Keratinocyte (primary cell): ENCODE measurements around the gene ITGB4. TPM values are rescaled to one million over a fixed set of nuclear protein-coding genes. Genes with fewer than 3 reads are reported as not detected.

ENCODE experiments used
- DNase-seq: peaks from one replicate; pipeline ENCODE4 v3.0.0-alpha.2; 2011; ENCODE audit warnings: low read depth, missing footprints, low spot score
- FAIRE-seq: peaks from 2 replicates; lab custom pipeline; 2011; peaks lifted over from hg19 to GRCh38; lab: Jason Lieb, UNC
- H2AFZ ChIP-seq: 2 replicates; pipeline ENCODE4 v1.6.0; 2012; ENCODE audit warnings: low read length, control low read depth, inconsistent platforms; ENCODE audit not compliant: control insufficient read depth
- H3K27ac ChIP-seq: 2 replicates; pipeline ENCODE4 v1.5.1; 2011; ENCODE audit warnings: low read length; ENCODE audit not compliant: control insufficient read depth, insufficient read depth
- H3K27me3 ChIP-seq: 3 replicates; pipeline ENCODE4 v1.6.0; 2011; ENCODE audit warnings: low read length; ENCODE audit not compliant: control insufficient read depth, insufficient read depth; ENCODE audit errors: extremely low read depth
- H3K36me3 ChIP-seq, 2 experiments: 2 replicates in 1 of 2; 3 replicates in 1 of 2; pipeline ENCODE4 v1.5.1; 2011; ENCODE audit warnings: low read length in 2 of 2, mild to moderate bottlenecking in 1 of 2; ENCODE audit not compliant: control insufficient read depth in 2 of 2, insufficient read depth in 2 of 2; ENCODE audit errors: extremely low read depth in 1 of 2
- H3K4me1 ChIP-seq: 3 replicates; pipeline ENCODE4 v1.5.1; 2011; ENCODE audit warnings: low read length; ENCODE audit not compliant: control insufficient read depth, insufficient read depth; ENCODE audit errors: extremely low read depth
- H3K4me2 ChIP-seq: 3 replicates; pipeline ENCODE4 v1.6.0; 2011; ENCODE audit warnings: low read depth, low read length; ENCODE audit not compliant: control insufficient read depth, insufficient read depth; ENCODE audit errors: extremely low read depth
- H3K4me3 ChIP-seq, 3 experiments: fragments of 200-600 bp in 1 of 3; sonication (generic) in 1 of 3; 2 replicates in 2 of 3; 3 replicates in 1 of 3; pipeline ENCODE4 v1.5.1; 2011 to 2016; ENCODE audit warnings: low read length in 3 of 3, mild to moderate bottlenecking in 3 of 3, control low read depth in 2 of 3, inconsistent platforms in 1 of 3, low read depth in 1 of 3, mixed read lengths in 1 of 3, mixed run types in 1 of 3, moderate library complexity in 1 of 3; ENCODE audit not compliant: control insufficient read depth in 2 of 3, insufficient read depth in 2 of 3; ENCODE audit errors: extremely low read depth in 1 of 3
- H3K79me2 ChIP-seq: 2 replicates; pipeline ENCODE4 v1.6.0; 2012; ENCODE audit warnings: low read length; ENCODE audit not compliant: control insufficient read depth, insufficient read depth
- H3K9ac ChIP-seq: 3 replicates; pipeline ENCODE4 v1.6.0; 2011; ENCODE audit warnings: low read length; ENCODE audit not compliant: control insufficient read depth, insufficient read depth; ENCODE audit errors: extremely low read depth
- H3K9me1 ChIP-seq: 3 replicates; pipeline ENCODE4 v1.6.0; 2011; ENCODE audit warnings: low read length; ENCODE audit not compliant: control insufficient read depth, insufficient read depth; ENCODE audit errors: extremely low read depth
- H3K9me3 ChIP-seq: 2 replicates; pipeline ENCODE4 v1.5.1; 2012; ENCODE audit warnings: low read depth, low read length; ENCODE audit not compliant: control insufficient read depth
- H4K20me1 ChIP-seq: 3 replicates; pipeline ENCODE4 v1.6.0; 2011; ENCODE audit warnings: low read length; ENCODE audit not compliant: control insufficient read depth, insufficient read depth; ENCODE audit errors: extremely low read depth
- CTCF ChIP-seq, 3 experiments: IDR thresholded peaks in 1 of 3; conservative IDR thresholded peaks in 1 of 3; optimal IDR thresholded peaks in 1 of 3; 2 replicates in 2 of 3; 3 replicates in 1 of 3; pipeline versions ENCODE3 to v1.5.1; 2011; ENCODE audit warnings: low read length in 3 of 3, mild to moderate bottlenecking in 3 of 3, moderate library complexity in 2 of 3, control low read depth in 1 of 3, inconsistent platforms in 1 of 3; ENCODE audit not compliant: insufficient read depth in 2 of 3; ENCODE audit errors: extremely low read depth in 1 of 3
- EZH2 ChIP-seq: IDR thresholded peaks from one replicate; pipeline ENCODE4 v1.6.1; 2012; ENCODE audit warnings: inconsistent platforms, mild to moderate bottlenecking, low read length, moderate library complexity
- dilution Hi-C: fragments of 300-500 bp; cut with MboI; formaldehyde crosslinking; loops from one replicate; pipeline ENCODE4 v1.7.0; 2020; ENCODE audit warnings: low sequenced_read_pairs; ENCODE audit not compliant: extremely low pct_ligation_motif_present
- polyA plus RNA-seq, 5 experiments: library from polyadenylated mRNA; depleted of rRNA in 3 of 5; stranded (reverse) in 3 of 5; stranded (forward) in 1 of 5; unstranded in 1 of 5; fragments of >200 nt; gene quantifications; 1 replicate in 1 of 5; 2 replicates in 3 of 5; 3 replicates in 1 of 5; pipeline versions ENCODE4 v1.2.1 to v1.2.3, GENCODE V29; 2011 to 2012; ENCODE audit warnings: missing spikeins in 2 of 5, low read depth in 1 of 5, low replicate concordance in 1 of 5

Gene ITGB4
- polyA plus RNA-seq, 1 donor (not counting 4 experiments of a cell fraction or from before 2014, with no cell fraction given): 761 TPM

- Histone ChIP-seq H2AFZ (no peak overlapping the region), H4K20me1 (peaks cover 88% of the 10 kb centered on the region), H3K4me3 (no peak overlapping the region), H3K36me3 (peaks cover 63 to 91% of the 10 kb centered on the region in 2 experiments), H3K79me2 (peaks cover 21% of the 10 kb centered on the region), H3K9ac (no peak overlapping the region), H3K9me1 (no peaks in the 10 kb centered on the region), H3K4me2 (no peak overlapping the region), H3K4me1 (no peaks in the 10 kb centered on the region), H3K9me3 (no peaks in the 10 kb centered on the region), H3K27ac (no peak overlapping the region), H3K27me3 (no peaks in the 10 kb centered on the region)
- dilution Hi-C loops: no loop called here
- TF ChIP-seq EZH2 (no peak), CTCF (optimal IDR thresholded peaks at IDR 0.05 in 1 of 3, IDR thresholded peaks at IDR 0.05 in 1 of 3, conservative IDR thresholded peaks at IDR 0.05 in 1 of 3; ENCODE audit: extremely low read depth in 1 of 3, insufficient read depth in 2 of 3, low read length in 3 of 3) (no peak)
- no peak for DNase-seq
- no peak for FAIRE-seq
Observed at GRCh38 chr17:75752405-75752709, 31.1 kb downstream of the ITGB4 start.

GRCh38 chr17:75752802-75753513 is 31.7 kb downstream of the ITGB4 start:
- H3K9me3 ChIP-seq: no peaks in the 10 kb centered on the region
- DNase-seq (no peak), FAIRE-seq (no peak)
- peaks cover 21% of the 10 kb centered on the region for H3K79me2 ChIP-seq
- H3K4me2 ChIP-seq: no peak overlapping the region
- H3K36me3 ChIP-seq: peaks cover 65 to 85% of the 10 kb centered on the region in 2 experiments
- TF ChIP-seq CTCF (optimal IDR thresholded peaks at IDR 0.05 in 1 of 3, IDR thresholded peaks at IDR 0.05 in 1 of 3, conservative IDR thresholded peaks at IDR 0.05 in 1 of 3; ENCODE audit: extremely low read depth in 1 of 3, insufficient read depth in 2 of 3, low read length in 3 of 3) (peak in 1 of 3 experiments; percentile 28), EZH2 (no peak)
- H2AFZ ChIP-seq: no peak overlapping the region
- H4K20me1 ChIP-seq: peaks cover 88% of the 10 kb centered on the region
- no peaks in the 10 kb centered on the region for H3K4me1 ChIP-seq
- H3K9ac ChIP-seq: no peak overlapping the region
- no peak overlapping the region for H3K4me3 ChIP-seq
- H3K27me3 ChIP-seq: no peaks in the 10 kb centered on the region
- no peaks in the 10 kb centered on the region for H3K9me1 ChIP-seq
- dilution Hi-C loops: no loop called here
- no peak overlapping the region for H3K27ac ChIP-seq
